AG04449 (cell line): ENCODE measurements around the gene HBB.

Source experiments
- CTCF ChIA-PET: fragments of 350-600 bp; formaldehyde crosslinking; extraction: SDS; loops from one replicate; lab custom pipeline; 2021; ENCODE audit warnings: antibody characterized with exemption; lab: Yijun Ruan, JAX
- POLR2A ChIA-PET: fragments of 400-600, 350-600 bp; formaldehyde crosslinking; extraction: SDS; loops from one replicate; lab custom pipeline; 2020; ENCODE audit warnings: antibody characterized with exemption, inconsistent platforms; lab: Yijun Ruan, JAX
- DNase-seq: peaks from one replicate; pipeline ENCODE4 v3.0.0-alpha.2; 2010; ENCODE audit warnings: low read depth, low spot score
- H3K4me3 ChIP-seq: 2 replicates; pipeline ENCODE4 v1.5.1; 2011; ENCODE audit warnings: low read depth, mild to moderate bottlenecking, control low read depth, low read length
- CTCF ChIP-seq: IDR thresholded peaks from one replicate; pipeline ENCODE4 v1.5.1; 2011; ENCODE audit warnings: mild to moderate bottlenecking, moderate library complexity, low read length, control low read depth, inconsistent platforms; ENCODE audit not compliant: insufficient read depth; ENCODE audit errors: missing control alignments

HBB gene

DNA sequence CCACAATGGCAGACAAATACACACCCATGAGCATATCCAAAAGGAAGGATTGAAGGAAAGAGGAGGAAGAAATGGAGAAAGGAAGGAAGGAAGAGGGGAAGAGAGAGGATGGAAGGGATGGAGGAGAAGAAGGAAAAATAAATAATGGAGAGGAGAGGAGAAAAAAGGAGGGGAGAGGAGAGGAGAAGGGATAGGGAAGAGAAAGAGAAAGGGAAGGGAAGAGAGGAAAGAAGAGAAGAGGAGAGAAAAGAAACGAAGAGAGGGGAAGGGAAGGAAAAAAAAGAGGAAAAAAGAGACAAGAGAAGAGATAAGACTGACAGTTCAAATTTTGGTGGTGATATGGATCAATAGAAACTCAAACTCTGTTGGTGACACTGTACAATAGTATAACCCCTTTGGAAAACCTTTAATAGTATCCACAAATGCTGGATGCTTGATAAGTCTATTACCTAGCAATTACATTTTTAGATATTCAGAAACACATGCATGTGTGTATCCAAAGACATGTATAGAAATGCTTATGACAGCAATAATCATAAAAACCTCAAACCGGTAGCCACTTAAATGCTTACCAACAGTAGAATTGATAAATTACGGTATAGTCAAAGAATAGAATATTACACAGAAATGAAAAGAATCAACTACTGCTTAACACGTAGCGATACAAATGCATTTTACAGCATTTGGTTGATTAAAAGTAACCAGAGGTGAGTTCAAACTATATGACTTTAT lies 8.7 kb upstream of the HBB start:
- POLR2A ChIA-PET: no interaction called here
- no peak for DNase-seq
- no peak for TF ChIP-seq CTCF
- no peak overlapping the region for H3K4me3 ChIP-seq
- CTCF ChIA-PET: no interaction called here

- CTCF ChIA-PET: no interaction called here
- H3K4me3 ChIP-seq: no peak within 1 kb of the TSS
- TF ChIP-seq CTCF: no peak
- peak; percentile 10 for DNase-seq
- POLR2A ChIA-PET: no interaction called here
These were observed 7.5 kb upstream of the HBB start, which contains the start of gene HBD for GRCh38 chr11:5234381-5234834. Gene HBD (minus strand): TSS chr11:5234483. CDS start chr11:5234433, 50 bp downstream.

GRCh38 chr11:5233307-5233706 lies 6.4 kb upstream of the HBB start:
- H3K4me3 ChIP-seq: no peak overlapping the region
- DNase-seq: no peak
- ChIA-PET POLR2A (no interaction called here), CTCF (no interaction called here)
- no peak for TF ChIP-seq CTCF

DNA sequence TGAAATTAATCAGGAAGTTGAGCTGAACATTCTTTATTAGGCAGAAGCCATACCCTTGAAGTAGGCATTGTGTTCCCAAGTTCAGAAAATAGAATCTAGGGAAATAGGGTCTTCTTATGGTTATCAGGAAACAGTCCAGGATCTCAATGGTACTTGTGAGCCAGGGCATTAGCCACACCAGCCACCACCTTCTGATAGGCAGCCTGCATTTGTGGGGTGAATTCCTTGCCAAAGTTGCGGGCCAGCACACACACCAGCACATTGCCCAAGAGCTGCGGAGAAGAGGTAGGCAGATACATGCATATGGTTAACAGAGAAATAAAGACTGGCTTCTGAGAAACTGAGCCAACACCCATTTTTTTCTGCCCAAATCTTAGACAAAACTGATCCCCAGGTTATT lies 6.0 kb upstream of the HBB start:
- ChIA-PET CTCF (no interaction called here), POLR2A (no interaction called here)
- DNase-seq: no peak
- no peak overlapping the region for H3K4me3 ChIP-seq
- TF ChIP-seq CTCF: no peak

DNA sequence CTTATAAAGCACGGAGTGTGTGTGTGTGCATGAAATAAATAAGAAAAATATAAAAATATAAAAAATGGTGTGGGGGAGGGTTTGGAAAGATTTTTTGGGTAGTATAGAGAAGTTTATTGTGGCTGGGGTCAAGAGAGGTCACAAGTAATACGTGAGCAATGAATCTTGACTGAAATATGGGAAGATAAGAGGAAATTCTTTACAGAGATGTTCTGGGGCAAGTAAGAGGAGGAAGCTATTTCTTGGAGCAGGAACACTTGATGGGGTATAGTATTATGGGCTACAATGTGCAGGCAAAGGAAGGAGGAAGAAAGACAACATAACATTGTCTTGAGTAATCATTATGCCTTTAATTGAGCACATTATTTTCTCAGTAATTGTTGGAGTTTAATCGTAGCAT lies 5.3 kb upstream of the HBB start:
- CTCF ChIA-PET: no interaction called here
- POLR2A ChIA-PET: no interaction called here
- DNase-seq: no peak

More for the DNA sequence above, 5.3 kb upstream of the HBB start:
- no peak for TF ChIP-seq CTCF
- H3K4me3 ChIP-seq: no peak overlapping the region
